ENCODE results near the gene SHPK.

The SHPK gene

DNA sequence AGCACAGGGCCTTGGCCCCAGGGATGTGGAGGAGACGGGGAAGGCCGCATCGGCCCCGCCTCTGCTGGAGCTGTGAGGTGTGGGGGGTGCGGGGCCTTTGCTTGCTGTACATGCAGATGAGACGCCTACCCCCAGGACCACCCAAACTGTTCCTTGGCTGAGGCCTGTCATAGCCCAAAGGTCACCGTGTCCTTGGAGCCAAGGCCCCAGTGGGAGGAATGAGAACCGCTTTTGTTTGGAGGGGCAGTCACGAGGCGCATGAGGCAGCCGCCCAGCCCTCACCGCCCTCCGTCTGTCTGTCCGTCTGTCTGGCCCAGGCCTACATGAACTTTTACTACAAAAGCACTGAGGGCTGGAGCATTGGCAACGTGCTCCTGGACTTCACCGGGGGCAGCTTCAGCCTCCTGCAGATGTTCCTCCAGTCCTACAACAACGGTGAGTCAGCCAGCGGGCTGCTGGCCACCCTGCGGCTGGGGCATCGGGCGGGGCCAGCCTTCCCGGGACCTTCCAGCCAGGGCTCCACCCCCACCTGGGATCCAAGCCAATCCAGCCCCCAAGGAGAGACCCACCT, 23.6 kb upstream of the SHPK start:
- peak; percentile 28; the same call in 1 of the 2 replicates for TF ChIP-seq KLF1 (tag by site-specific recombination; IDR thresholded peaks at IDR 0.05)
- peak; percentile 77 for TF ChIP-seq ZIC2 (tag by site-specific recombination; IDR thresholded peaks at IDR 0.05)
- no peak for TF ChIP-seq ZNF266 (tag by site-specific recombination; IDR thresholded peaks at IDR 0.05; ENCODE audit: low read depth)
- no peak for TF ChIP-seq ZNF747 (tag by site-specific recombination; IDR thresholded peaks at IDR 0.05)
- TF ChIP-seq ZNF600 (tag by site-specific recombination; IDR thresholded peaks at IDR 0.05) = no peak
- no peak for TF ChIP-seq TRIM28 (IDR thresholded peaks at IDR 0.05; ENCODE audit: borderline replicate concordance, low read length)
- TF ChIP-seq GLIS2 (tag by site-specific recombination; IDR thresholded peaks at IDR 0.05) = peak; percentile 64; the same call in 1 of the 2 replicates
- no peak for TF ChIP-seq ZNF664 (tag by site-specific recombination; IDR thresholded peaks at IDR 0.05)
- Histone ChIP-seq H3K4me3 (ENCODE audit: low read depth, low read length) (no peak overlapping the region), H3K4me1 (ENCODE audit: control insufficient read depth, insufficient read depth, low read length) (no peaks in the 10 kb centered on the region), H3K27ac (ENCODE audit: extremely low read depth, low read depth, low read length) (0 out of 2 replicates have a peak overlapping the region, but pooled peaks have one; percentile 16), H3K36me3 (ENCODE audit: control insufficient read depth in 2 of 2, insufficient read depth in 1 of 2, low read length in 2 of 2) (peaks cover 0 to 52% of the 10 kb centered on the region in 2 experiments; a peak in 1 of 3 replicates), H3K9me3 (ENCODE audit: control insufficient read depth, insufficient read depth, low read depth, low read length) (no peaks in the 10 kb centered on the region)
- CTCF ChIA-PET = interaction anchor here (0.7 to 1.1 kb wide), 2 partner anchors 59 to 78 kb away, joined by 3 read pairs; no protein-coding TSS in a partner anchor
- POLR2A ChIA-PET = interaction anchor here (1.3 to 5.4 kb wide), 4 partner anchors 8 to 24 kb away, joined by 3 to 26 read pairs (median 14); partner anchors contain the start of genes CTNS, SHPK and TAX1BP3

DNA sequence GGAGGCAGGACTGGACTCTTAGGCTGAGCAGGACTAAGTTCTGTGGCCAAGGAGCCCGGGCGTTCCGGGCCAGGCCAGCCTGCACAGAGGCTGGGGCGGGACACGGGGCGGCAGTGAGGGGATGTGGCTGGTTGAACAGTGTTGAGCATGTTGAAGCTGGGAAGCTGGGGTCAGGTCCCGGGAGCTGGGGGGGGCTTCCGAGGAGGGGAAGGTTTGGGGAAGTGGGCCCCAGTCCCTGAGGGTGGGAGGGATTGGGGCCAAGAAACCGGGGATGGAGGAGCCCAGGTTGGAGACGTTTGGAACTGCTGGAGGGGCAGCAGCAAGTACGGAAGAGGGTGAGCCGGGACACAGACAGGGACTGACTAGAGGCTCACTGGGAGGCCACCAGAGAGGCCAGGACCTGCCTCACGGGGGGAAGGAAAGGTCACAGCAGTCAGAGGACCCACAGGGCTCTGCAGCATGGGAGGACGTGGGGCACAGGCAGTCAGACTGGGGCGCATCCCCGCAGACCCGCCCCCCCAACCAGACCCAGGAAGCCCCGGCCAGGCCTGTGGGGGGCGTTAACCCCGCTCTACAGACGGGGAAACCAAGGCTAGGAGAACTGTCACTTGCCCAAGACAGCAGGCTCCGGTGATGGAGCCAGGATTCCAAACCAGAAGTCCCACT, 22.9 kb upstream of the SHPK start:
- H3K9me3 ChIP-seq (ENCODE audit: control insufficient read depth, insufficient read depth, low read depth, low read length) = no peaks in the 10 kb centered on the region
- H3K27ac ChIP-seq (ENCODE audit: extremely low read depth, low read depth, low read length) = no peak overlapping the region
- no peak for TF ChIP-seq ZNF626 (tag by site-specific recombination; IDR thresholded peaks at IDR 0.05)
- peak; percentile 41; the same call in 1 of the 2 replicates for TF ChIP-seq GLIS2 (tag by site-specific recombination; IDR thresholded peaks at IDR 0.05)
- peaks cover 0 to 45% of the 10 kb centered on the region in 2 experiments; a peak in 1 of 3 replicates for H3K36me3 ChIP-seq (ENCODE audit: control insufficient read depth in 2 of 2, insufficient read depth in 1 of 2, low read length in 2 of 2)
- ChIA-PET CTCF (interaction anchor here (0.6 to 3.0 kb wide), 3 partner anchors 12 to 58 kb away, joined by 3 to 8 read pairs (median 3); no protein-coding TSS in a partner anchor), POLR2A (interaction anchor here (1.3 to 5.4 kb wide), 4 partner anchors 9 to 23 kb away, joined by 3 to 26 read pairs (median 14); partner anchors contain the start of genes CTNS, SHPK and TAX1BP3)
- no peak overlapping the region for H3K4me3 ChIP-seq (ENCODE audit: low read depth, low read length)
- no peaks in the 10 kb centered on the region for H3K4me1 ChIP-seq (ENCODE audit: control insufficient read depth, insufficient read depth, low read length)

DNA sequence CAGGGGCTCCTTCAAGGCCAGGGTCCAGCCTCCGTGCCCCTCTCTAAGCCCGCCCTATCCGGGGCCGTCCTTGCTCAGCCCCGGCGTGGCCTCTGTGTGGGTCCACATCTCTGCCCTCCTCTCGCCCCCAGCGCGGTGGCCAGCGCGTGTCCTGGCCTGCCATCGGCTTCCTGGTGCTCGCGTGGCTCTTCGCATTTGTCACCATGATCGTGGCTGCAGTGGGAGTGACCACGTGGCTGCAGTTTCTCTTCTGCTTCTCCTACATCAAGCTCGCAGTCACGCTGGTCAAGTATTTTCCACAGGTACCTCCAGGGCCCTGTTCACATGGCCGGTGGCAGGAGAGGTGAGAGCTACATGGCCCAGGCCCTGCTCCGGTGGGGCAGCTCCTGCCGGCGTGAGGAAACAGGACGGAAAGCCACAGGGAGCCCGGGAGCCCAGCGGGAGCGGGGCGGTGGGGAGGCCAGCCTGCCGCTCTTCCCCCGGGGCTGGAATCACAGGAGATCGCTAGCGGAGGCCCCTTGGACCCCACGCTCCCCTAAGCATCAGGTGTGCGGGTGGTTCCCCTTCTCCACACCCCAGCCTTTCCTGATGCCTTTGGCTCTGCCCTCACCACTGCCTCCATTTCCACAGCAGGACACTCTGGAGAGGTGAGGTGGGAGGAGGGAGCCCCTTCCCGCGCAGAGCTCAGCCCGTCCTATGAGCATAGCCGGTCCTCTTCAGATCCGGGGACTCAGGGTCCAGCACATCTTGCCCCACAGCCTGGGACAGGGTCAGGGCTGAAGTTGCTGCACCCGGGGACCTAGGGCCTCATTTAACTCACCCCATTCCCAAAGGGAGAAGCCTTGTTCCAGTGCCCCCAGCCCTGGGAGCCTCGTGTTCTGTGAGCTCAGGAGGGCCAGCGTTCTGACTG, 22.1 kb upstream of the SHPK start:
- H3K27ac ChIP-seq (ENCODE audit: extremely low read depth, low read depth, low read length) = no peak overlapping the region
- no peaks in the 10 kb centered on the region for H3K4me1 ChIP-seq (ENCODE audit: control insufficient read depth, insufficient read depth, low read length)
- TF ChIP-seq ZIC2 (tag by site-specific recombination; IDR thresholded peaks at IDR 0.05) (peak; percentile 72), FEZF1 (tag by site-specific recombination; IDR thresholded peaks at IDR 0.05) (no peak), SP2 (tag by site-specific recombination; IDR thresholded peaks at IDR 0.05) (peak; percentile 33), ZNF354C (tag by site-specific recombination; IDR thresholded peaks at IDR 0.05; ENCODE audit: borderline replicate concordance, low read depth) (no peak)
- TF ChIP-seq, protein P1, sequence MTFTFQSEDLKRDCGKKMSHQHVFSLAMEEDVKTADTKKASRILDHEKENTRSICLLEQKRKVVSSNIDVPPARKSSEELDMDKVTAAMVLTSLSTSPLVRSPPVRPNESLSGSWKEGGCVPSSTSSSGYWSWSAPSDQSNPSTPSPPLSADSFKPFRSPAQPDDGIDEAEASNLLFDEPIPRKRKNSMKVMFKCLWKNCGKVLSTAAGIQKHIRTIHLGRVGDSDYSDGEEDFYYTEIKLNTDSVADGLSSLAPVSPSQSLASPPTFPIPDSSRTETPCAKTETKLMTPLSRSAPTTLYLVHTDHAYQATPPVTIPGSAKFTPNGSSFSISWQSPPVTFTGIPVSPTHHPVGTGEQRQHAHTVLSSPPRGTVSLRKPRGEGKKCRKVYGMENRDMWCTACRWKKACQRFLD (tag by site-specific recombination; IDR thresholded peaks at IDR 0.05) = no peak
- no peaks in the 10 kb centered on the region for H3K9me3 ChIP-seq (ENCODE audit: control insufficient read depth, insufficient read depth, low read depth, low read length)
- ChIA-PET CTCF (interaction anchor here (0.6 to 3.0 kb wide), 4 partner anchors 11 to 57 kb away, joined by 3 to 8 read pairs (median 3); no protein-coding TSS in a partner anchor), POLR2A (interaction anchor here (3.8 to 5.4 kb wide), 2 partner anchors 9 to 22 kb away, joined by 23 to 26 read pairs; partner anchors contain the start of genes CTNS, SHPK and TAX1BP3)
- peaks cover 0 to 37% of the 10 kb centered on the region in 2 experiments; a peak in 1 of 3 replicates for H3K36me3 ChIP-seq (ENCODE audit: control insufficient read depth in 2 of 2, insufficient read depth in 1 of 2, low read length in 2 of 2)
- no peak overlapping the region for H3K4me3 ChIP-seq (ENCODE audit: low read depth, low read length)

DNA sequence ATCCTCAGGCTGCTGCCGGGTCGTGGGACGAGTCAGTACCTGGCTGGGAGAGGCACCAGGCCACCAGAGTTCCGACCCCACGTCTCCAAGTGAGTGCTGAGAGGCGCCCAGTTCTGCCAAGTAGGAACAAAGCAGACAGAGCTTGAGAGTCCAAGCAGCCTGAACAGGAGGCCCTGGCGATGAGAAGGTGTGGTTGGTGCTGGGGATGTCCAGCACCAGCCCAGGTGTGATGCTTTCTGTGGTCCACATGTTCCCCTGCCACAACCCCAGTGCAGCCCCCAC, 21.5 kb upstream of the SHPK start:
- H3K4me3 ChIP-seq (ENCODE audit: low read depth, low read length) = no peak overlapping the region
- CTCF ChIA-PET = interaction anchor here (0.9 to 3.0 kb wide), 2 partner anchors 10 to 25 kb away, joined by 3 to 8 read pairs; no protein-coding TSS in a partner anchor
- no peaks in the 10 kb centered on the region for H3K4me1 ChIP-seq (ENCODE audit: control insufficient read depth, insufficient read depth, low read length)
- H3K9me3 ChIP-seq (ENCODE audit: control insufficient read depth, insufficient read depth, low read depth, low read length) = no peaks in the 10 kb centered on the region
- peaks cover 0 to 33% of the 10 kb centered on the region in 2 experiments; a peak in 1 of 3 replicates for H3K36me3 ChIP-seq (ENCODE audit: control insufficient read depth in 2 of 2, insufficient read depth in 1 of 2, low read length in 2 of 2)
- POLR2A ChIA-PET = interaction anchor here (3.8 to 5.4 kb wide), 2 partner anchors 10 to 22 kb away, joined by 23 to 26 read pairs; partner anchors contain the start of genes CTNS, SHPK and TAX1BP3
- H3K27ac ChIP-seq (ENCODE audit: extremely low read depth, low read depth, low read length) = no peak overlapping the region
- TF ChIP-seq, protein P2, sequence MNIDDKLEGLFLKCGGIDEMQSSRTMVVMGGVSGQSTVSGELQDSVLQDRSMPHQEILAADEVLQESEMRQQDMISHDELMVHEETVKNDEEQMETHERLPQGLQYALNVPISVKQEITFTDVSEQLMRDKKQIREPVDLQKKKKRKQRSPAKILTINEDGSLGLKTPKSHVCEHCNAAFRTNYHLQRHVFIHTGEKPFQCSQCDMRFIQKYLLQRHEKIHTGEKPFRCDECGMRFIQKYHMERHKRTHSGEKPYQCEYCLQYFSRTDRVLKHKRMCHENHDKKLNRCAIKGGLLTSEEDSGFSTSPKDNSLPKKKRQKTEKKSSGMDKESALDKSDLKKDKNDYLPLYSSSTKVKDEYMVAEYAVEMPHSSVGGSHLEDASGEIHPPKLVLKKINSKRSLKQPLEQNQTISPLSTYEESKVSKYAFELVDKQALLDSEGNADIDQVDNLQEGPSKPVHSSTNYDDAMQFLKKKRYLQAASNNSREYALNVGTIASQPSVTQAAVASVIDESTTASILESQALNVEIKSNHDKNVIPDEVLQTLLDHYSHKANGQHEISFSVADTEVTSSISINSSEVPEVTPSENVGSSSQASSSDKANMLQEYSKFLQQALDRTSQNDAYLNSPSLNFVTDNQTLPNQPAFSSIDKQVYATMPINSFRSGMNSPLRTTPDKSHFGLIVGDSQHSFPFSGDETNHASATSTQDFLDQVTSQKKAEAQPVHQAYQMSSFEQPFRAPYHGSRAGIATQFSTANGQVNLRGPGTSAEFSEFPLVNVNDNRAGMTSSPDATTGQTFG (tag by site-specific recombination; IDR thresholded peaks at IDR 0.05; ENCODE audit: borderline replicate concordance) = no peak
- no peak for TF ChIP-seq ZNF473 (tag by site-specific recombination; IDR thresholded peaks at IDR 0.05)

Data from HEK293 (cell line).